Measurements from ENCODE around the gene JPT1.
"Not testable (repeated sequence)": the region's sequence is repeated elsewhere in the genome, so short reads cannot be mapped to it uniquely, and the experiment has no call there.

The JPT1 gene

GRCh38 chr17:75155191-75155601, 884 bp upstream of the JPT1 start:
- no peak for DNase-seq

GRCh38 chr17:75153780-75154194, 525 bp downstream of the JPT1 start:
- no peak for DNase-seq

- peak; percentile 25 for DNase-seq
Measured at GRCh38 chr17:75152922-75153779, 1.2 kb downstream of the JPT1 start.

- DNase-seq: no peak
Measured at GRCh38 chr17:75152523-75152921, 1.8 kb downstream of the JPT1 start.

DNA sequence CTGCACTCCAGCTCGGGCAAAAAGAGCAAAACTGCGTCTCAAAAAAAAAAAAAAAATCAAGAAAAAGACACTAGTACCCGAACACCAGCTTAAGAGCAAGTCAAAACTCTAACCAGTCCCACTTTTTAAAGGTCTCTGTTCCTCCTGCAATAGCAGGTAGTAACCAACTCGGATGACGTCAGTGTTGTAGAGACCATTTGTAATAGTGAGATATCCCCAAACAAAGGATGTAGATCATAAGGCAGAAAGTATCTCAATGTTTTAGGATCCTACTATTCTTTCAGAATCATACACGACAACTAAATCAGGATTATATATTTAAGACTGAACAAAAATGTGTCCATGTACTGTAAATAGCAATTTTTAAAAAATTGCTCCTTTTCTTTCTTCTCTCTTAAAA, 2.4 kb downstream of the JPT1 start:
- DNase-seq: no peak

DNA sequence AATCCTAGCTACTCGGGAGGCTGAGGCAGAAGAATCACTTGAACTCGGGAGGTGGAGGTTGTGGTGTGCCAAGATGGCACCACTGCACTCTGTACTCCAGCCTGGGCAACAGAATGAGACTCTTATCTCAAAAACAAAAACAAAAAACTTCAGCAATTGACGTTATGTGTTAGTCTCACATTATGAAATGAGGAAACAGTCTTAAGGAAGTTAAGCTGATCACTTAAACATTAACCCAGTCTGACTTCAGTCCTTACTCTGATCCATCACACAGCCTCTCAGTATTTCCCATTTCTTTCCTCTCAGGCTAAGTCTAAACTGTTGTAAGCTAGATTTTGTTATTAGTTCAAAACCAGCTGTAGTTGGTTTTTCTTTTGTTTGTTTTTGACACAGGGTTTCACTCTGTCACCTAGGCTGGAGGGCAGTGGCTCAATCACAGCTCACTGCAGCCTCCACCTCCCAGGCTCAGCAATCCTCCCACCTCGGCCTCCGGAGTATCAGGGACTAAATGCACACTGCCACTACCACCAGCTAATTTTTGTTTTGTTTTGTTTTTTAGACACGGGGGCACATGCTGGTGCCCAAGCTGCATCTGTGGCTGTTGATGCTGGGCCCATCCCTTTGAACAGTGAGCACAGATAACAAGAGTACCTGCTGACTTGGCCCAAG, 6.3 kb downstream of the JPT1 start:
- no peak for DNase-seq

DNA sequence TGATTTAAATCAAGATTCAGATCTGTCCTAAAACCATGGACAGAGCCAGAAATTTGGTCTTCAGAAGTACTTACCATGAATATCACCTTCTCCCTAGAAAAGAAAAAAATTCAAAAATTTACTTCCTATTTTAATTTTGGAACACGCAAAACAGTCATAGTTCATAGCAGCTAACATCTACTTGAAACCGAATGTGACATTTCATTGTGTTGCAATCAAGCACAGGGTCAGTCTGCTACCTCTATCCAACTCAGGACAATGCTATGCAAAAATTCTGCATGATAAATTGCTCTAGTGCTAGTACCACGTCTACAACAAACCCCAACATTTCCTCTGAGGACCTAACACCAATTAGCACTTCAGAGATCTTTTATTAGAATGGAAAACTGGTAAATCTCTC, 7.7 kb downstream of the JPT1 start:
- no peak for DNase-seq

DNA sequence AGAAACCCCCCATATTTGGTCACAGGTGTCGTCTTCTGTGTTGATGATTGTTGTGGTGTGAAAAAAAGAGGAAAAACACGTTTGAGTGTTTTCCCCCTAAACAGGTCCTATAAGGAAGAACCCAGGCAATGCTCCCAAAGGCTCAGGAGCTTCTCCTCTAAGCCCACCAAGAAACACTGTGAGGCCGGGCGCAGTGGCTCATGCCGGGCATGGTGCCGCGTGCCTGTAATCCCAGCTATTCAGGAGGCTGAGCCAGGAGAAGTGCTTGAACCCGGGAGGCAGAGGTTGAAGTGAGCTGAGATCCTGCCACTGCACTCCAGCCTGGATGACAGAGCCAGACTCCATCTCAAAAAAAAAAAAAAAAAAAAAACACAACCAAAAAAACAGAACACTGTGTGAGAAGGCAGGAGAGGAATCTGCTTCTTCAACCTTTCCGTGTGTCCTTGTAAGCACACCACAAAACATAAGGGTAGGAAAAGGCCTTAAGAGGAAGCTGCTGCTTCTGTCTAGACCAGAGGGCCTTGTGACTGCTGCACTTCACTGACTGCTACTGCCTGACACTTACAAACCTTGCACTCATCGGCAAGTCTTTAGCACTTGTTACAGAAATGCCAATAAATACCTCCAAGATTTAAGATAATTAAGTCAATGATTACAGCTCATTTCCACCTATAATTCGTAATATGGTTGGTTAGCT, 9.3 kb downstream of the JPT1 start:
- DNase-seq: no peak

GRCh38 chr17:75142236-75142971, 11.9 kb downstream of the JPT1 start:
- no peak for DNase-seq

DNA sequence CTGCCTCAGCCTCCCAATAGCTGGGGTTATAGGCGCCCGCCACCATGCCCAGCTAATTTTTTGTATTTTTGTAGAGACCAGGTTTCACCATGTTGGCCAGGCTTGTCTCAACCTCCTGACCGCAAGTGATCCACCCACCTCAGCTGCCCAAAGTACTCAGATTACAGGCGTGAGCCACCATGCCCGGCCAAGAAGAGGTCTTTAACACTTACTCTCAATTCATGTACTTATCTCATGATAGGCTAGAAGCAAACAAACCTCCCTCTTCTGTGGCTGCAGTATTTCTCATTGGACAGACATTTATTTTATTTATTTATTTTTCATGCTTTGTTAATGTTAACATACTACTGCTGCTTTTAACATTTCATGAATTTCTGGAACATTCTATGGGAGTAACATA, 15.8 kb downstream of the JPT1 start:
- DNase-seq: no peak

DNA sequence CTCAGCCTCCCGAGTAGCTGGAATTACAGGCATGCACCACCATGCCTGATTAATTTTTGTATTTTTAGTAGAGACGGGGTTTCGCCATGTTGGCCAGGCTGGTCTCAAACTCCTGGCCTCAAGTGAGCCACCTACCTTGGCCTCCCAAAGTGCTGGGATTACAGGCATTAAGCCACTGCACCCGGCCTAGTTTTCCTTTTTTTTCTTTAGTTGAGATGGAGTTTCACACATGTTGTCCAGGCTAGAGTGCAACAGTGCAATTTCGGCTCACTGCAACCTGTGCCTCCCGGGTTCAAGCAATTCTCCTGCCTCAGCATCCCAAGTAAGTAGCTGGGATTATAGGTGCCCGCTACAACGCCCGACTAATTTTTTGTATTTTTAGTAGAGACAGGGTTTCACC, 16.6 kb downstream of the JPT1 start:
- not testable (repeated sequence) for DNase-seq

GRCh38 chr17:75135946-75136345, 18.4 kb downstream of the JPT1 start:
- no peak for DNase-seq

GRCh38 chr17:75135452-75135851, 18.9 kb downstream of the JPT1 start:
- DNase-seq: no peak

- DNase-seq: not testable (repeated sequence)
Measured at GRCh38 chr17:75133607-75134347, 20.5 kb downstream of the JPT1 start.

- DNase-seq: no peak
Measured at GRCh38 chr17:75133001-75133400, 21.3 kb downstream of the JPT1 start.

DNA sequence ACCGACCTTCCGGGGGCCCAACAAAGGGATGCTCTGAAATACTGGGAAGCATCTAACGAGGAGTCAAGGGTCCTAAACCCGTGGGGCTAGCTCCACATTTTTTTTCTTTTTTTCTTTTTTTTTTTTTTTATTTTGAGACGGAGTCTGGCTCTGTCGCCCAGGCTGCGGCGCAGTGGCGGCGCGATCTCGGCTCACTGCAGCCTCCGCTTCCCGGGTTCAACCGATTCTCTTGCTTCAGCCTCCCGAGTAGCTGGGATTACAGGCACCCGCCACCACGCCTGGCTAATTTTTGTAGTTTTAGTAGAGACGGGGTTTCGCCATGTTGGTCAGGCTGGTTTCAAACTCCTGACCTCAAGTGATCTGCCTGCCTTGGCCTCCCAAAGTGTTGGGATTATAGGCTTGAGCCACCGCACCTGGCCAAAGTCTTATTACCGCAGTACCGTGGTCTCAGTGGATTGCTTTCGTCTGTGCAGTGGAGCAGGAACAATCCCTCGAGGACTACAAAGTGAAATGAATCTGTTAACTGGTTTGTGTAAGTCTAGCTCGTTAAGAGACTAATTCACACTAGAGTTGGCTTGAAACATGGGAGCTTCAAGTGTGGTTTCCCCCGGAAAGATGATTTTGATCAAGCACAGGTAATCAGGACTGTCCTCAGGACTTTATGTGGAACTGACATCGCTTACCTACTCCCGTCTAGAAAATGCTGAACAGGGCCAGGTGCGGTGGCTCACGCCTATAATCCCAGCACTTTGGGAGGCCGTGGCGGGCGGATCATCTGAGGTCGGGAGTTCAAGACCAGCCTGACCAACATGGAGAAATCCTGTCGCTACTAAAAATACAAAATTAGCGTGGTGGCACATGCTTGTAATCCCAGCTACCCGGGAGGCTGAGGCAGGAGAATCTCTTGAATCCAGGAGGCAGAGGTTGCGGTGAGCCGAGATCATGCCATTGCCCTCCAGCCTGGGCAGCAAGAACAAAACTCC, 22.0 kb downstream of the JPT1 start:
- DNase-seq: not testable (repeated sequence)

GRCh38 chr17:75131278-75132017, 22.9 kb downstream of the JPT1 start, which contains the start of gene NT5C:
Gene NT5C (minus strand): TSS chr17:75131742. CDS start chr17:75131707, 35 bp downstream.
- DNase-seq: peak; percentile 65

GRCh38 chr17:75130632-75131277, 23.6 kb downstream of the JPT1 start:
- DNase-seq: peak; percentile 11

- no peak for DNase-seq
Measured at GRCh38 chr17:75130059-75130631, 24.2 kb downstream of the JPT1 start.
